Measurements from ENCODE around the gene THRB.

DNA sequence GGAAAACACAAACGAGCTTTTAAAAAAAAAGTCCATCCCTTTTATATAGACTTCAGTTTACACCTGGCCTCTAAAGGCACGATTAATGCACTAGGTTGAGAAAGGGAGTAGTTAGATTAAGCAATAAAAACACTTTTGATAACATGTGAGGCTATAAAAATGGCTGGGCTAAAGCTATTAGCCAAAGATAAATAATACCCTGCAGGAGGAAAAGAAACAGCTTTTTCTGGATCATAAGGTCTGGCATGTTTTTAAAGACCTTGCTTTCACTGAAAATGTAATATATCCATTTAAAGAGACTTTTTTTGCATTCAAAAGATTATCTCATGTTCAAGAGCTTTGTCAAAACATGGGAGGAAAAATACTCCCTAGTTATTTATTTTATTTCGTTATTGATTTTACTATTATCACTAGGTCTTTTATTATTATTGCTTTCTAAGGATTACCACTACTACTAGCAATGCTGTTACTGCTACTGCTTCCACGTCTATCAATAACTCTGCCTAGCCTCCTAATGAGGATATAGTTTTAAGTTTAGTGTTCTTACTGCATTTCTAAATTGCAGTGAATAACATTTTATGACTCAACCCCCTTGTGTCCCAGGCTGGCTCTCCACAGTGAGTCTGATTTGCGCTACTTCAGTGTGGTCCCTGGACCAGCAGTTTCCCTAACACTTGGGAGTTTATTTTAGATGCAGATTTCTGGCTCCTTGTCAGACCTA is 93.4 kb downstream of the THRB start:
- TF ChIP-seq, protein P1, sequence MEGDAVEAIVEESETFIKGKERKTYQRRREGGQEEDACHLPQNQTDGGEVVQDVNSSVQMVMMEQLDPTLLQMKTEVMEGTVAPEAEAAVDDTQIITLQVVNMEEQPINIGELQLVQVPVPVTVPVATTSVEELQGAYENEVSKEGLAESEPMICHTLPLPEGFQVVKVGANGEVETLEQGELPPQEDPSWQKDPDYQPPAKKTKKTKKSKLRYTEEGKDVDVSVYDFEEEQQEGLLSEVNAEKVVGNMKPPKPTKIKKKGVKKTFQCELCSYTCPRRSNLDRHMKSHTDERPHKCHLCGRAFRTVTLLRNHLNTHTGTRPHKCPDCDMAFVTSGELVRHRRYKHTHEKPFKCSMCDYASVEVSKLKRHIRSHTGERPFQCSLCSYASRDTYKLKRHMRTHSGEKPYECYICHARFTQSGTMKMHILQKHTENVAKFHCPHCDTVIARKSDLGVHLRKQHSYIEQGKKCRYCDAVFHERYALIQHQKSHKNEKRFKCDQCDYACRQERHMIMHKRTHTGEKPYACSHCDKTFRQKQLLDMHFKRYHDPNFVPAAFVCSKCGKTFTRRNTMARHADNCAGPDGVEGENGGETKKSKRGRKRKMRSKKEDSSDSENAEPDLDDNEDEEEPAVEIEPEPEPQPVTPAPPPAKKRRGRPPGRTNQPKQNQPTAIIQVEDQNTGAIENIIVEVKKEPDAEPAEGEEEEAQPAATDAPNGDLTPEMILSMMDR (IDR thresholded peaks at IDR 0.05): no peak
- no peak for TF ChIP-seq POLR2AphosphoS5 (IDR thresholded peaks at IDR 0.05)
